Mesenchymal stem cell (in vitro differentiated cells and primary cell): ENCODE measurements around the gene KIF17.

Source experiments
- DNase-seq: peaks from one replicate; pipeline ENCODE4 v3.0.0-alpha.2; 2013
- H2AFZ ChIP-seq: one replicate; pipeline ENCODE4 v1.6.1; 2013; ENCODE audit warnings: low read depth, mild to moderate bottlenecking, control low read depth, inconsistent platforms, low read length, moderate library complexity
- H2AK5ac ChIP-seq: 2 replicates; pipeline ENCODE4 v1.6.1; 2013; ENCODE audit warnings: low read length, moderate library complexity, mild to moderate bottlenecking, inconsistent platforms; ENCODE audit not compliant: severe bottlenecking
- H2BK120ac ChIP-seq: one replicate; pipeline ENCODE4 v1.6.1; 2013; ENCODE audit warnings: low read depth, mild to moderate bottlenecking, inconsistent platforms, low read length, moderate library complexity
- H2BK12ac ChIP-seq, 2 experiments: one replicate each; pipeline ENCODE4 v1.6.1; 2013; ENCODE audit warnings: inconsistent platforms in 2 of 2, low read length in 2 of 2, mild to moderate bottlenecking in 2 of 2, moderate library complexity in 2 of 2, control low read depth in 1 of 2
- H2BK15ac ChIP-seq: one replicate; pipeline ENCODE4 v1.6.1; 2013; ENCODE audit warnings: mild to moderate bottlenecking, low read depth, inconsistent platforms; ENCODE audit not compliant: poor library complexity, severe bottlenecking
- H2BK5ac ChIP-seq: 2 replicates; pipeline ENCODE4 v1.6.1; 2013; ENCODE audit warnings: low read depth, mild to moderate bottlenecking, low read length, control low read depth, inconsistent platforms; ENCODE audit not compliant: poor library complexity, severe bottlenecking
- H3K14ac ChIP-seq, 2 experiments: one replicate each; pipeline ENCODE4 v1.6.1; 2013; ENCODE audit warnings: inconsistent platforms in 2 of 2, low read length in 2 of 2, control low read depth in 1 of 2, mild to moderate bottlenecking in 1 of 2, moderate library complexity in 1 of 2
- H3K18ac ChIP-seq, 2 experiments: one replicate each; pipeline ENCODE4 v1.6.1; 2013; ENCODE audit warnings: inconsistent platforms in 2 of 2, low read length in 2 of 2, control low read depth in 1 of 2, low read depth in 1 of 2, mild to moderate bottlenecking in 1 of 2
- H3K23ac ChIP-seq, 2 experiments: one replicate each; pipeline ENCODE4 v1.6.1; 2013; ENCODE audit warnings: inconsistent platforms in 2 of 2, low read length in 2 of 2, mild to moderate bottlenecking in 2 of 2, moderate library complexity in 2 of 2, control low read depth in 1 of 2
- H3K27ac ChIP-seq: 2 replicates; pipeline ENCODE4 v1.5.1; 2013; ENCODE audit warnings: mild to moderate bottlenecking, moderate library complexity, low read length, control low read depth, inconsistent platforms; ENCODE audit not compliant: poor library complexity, severe bottlenecking
- H3K27me3 ChIP-seq, 2 experiments: 2 replicates each; pipeline versions ENCODE4 v1.6.1 to v1.7.0; 2013; ENCODE audit warnings: low read length in 2 of 2, mild to moderate bottlenecking in 2 of 2, moderate library complexity in 2 of 2, control low read depth in 1 of 2, inconsistent platforms in 1 of 2; ENCODE audit not compliant: control insufficient read depth in 1 of 2, insufficient read depth in 1 of 2
- H3K36me3 ChIP-seq, 2 experiments: 2 replicates each; pipeline versions ENCODE4 v1.6.1 to v1.7.0; 2013; ENCODE audit warnings: low read length in 2 of 2, control low read depth in 1 of 2, inconsistent platforms in 1 of 2, low read depth in 1 of 2, mild to moderate bottlenecking in 1 of 2; ENCODE audit not compliant: insufficient read depth in 2 of 2, control insufficient read depth in 1 of 2
- H3K4ac ChIP-seq, 2 experiments: one replicate each; pipeline ENCODE4 v1.6.1; 2013; ENCODE audit warnings: inconsistent platforms in 2 of 2, low read length in 2 of 2, mild to moderate bottlenecking in 2 of 2, moderate library complexity in 2 of 2, control low read depth in 1 of 2, low read depth in 1 of 2
- H3K4me1 ChIP-seq: 2 replicates; pipeline ENCODE4 v1.6.1; 2013; ENCODE audit warnings: low read depth, low read length, control low read depth; ENCODE audit not compliant: control insufficient read depth, insufficient read depth
- H3K4me2 ChIP-seq: 2 replicates; pipeline ENCODE4 v1.6.1; 2013; ENCODE audit warnings: low read length, mild to moderate bottlenecking, inconsistent platforms; ENCODE audit not compliant: poor library complexity, severe bottlenecking
- H3K4me3 ChIP-seq, 2 experiments: 2 replicates each; pipeline versions ENCODE4 v1.5.1 to v1.7.0; 2013; ENCODE audit warnings: low read length in 2 of 2, mild to moderate bottlenecking in 2 of 2, control low read depth in 1 of 2, low read depth in 1 of 2; ENCODE audit not compliant: insufficient read depth in 1 of 2
- H3K79me1 ChIP-seq: replicated peaks from 2 replicates; pipeline ENCODE4 v1.6.1; 2013; ENCODE audit warnings: mild to moderate bottlenecking, control low read depth, low read length, inconsistent platforms; ENCODE audit not compliant: poor library complexity, severe bottlenecking
- H3K9ac ChIP-seq: 2 replicates; pipeline ENCODE4 v1.7.0; 2013; ENCODE audit warnings: mild to moderate bottlenecking, low read length, moderate library complexity
- H3K9me3 ChIP-seq: 2 replicates; pipeline ENCODE4 v1.7.0; 2013; ENCODE audit warnings: mild to moderate bottlenecking, low read length; ENCODE audit not compliant: control insufficient read depth
- H4K8ac ChIP-seq: one replicate; pipeline ENCODE4 v1.6.1; 2013; ENCODE audit warnings: inconsistent platforms, mild to moderate bottlenecking, low read length, moderate library complexity
- H4K91ac ChIP-seq: one replicate; pipeline ENCODE4 v1.6.1; 2013; ENCODE audit warnings: mild to moderate bottlenecking, low read length, inconsistent platforms
- WGBS: methylation state at CpG from one replicate; pipeline ENCODE4 v1.1.7; 2013; ENCODE audit warnings: mixed read lengths; 5-methylcytosine and 5-hydroxymethylcytosine counted together

Gene KIF17

GRCh38 chr1:20619999-20620398 lies 97.8 kb downstream of the KIF17 start:
- Histone ChIP-seq H3K36me3 (no peaks in the 10 kb centered on the region), H2AK5ac (no peak overlapping the region), H3K4ac (no peak overlapping the region), H3K27me3 (peaks cover 0 to 4% of the 10 kb centered on the region in 2 experiments), H3K79me1 (no peaks in the 10 kb centered on the region), H2BK15ac (no peak overlapping the region), H4K8ac (no peak overlapping the region), H3K9ac (no peak overlapping the region), H3K27ac (no peak overlapping the region), H2BK120ac (no peak overlapping the region), H3K4me2 (no peak overlapping the region), H3K18ac (no peak overlapping the region), H3K4me3 (no peak overlapping the region), H3K4me1 (peaks cover 2% of the 10 kb centered on the region), H3K9me3 (no peaks in the 10 kb centered on the region), H2AFZ (no peak overlapping the region), H3K14ac (no peak overlapping the region), H2BK5ac (no peak overlapping the region), H3K23ac (no peak overlapping the region), H4K91ac (no peak overlapping the region), H2BK12ac (no peak overlapping the region)
- DNase-seq, result no peak
- WGBS, result 89% methylated on average over 1 of the region's 1 CpG

DNA sequence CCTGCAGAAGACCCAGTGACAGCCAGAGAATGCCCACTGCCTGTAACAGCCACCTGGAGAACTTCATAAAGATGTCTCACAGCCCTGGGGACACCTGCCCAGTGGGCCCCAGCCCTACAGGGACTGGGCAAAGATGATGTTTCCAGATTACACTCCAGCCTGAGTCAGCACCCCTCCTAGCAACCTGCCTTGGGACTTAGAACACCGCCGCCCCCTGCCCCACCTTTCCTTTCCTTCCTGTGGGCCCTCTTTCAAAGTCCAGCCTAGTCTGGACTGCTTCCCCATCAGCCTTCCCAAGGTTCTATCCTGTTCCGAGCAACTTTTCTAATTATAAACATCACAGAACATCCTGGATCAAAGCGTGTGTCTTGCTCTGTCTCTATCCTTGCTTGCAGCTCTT lies 99.3 kb downstream of the KIF17 start:
- no peak overlapping the region for H4K91ac ChIP-seq
- H2BK5ac ChIP-seq, result no peak overlapping the region
- no peaks in the 10 kb centered on the region for H3K9me3 ChIP-seq
- no peak overlapping the region for H2BK15ac ChIP-seq
- DNase-seq, result no peak
- H3K36me3 ChIP-seq, result no peaks in the 10 kb centered on the region
- peaks cover 4% of the 10 kb centered on the region for H3K4me1 ChIP-seq
- H2AK5ac ChIP-seq, result no peak overlapping the region
- no peak overlapping the region for H2BK120ac ChIP-seq
- no peak overlapping the region for H4K8ac ChIP-seq
- no peak overlapping the region for H3K4ac ChIP-seq
- no peak overlapping the region for H3K14ac ChIP-seq
- H3K9ac ChIP-seq, result no peak overlapping the region
- no peak overlapping the region for H2AFZ ChIP-seq
- no peak overlapping the region for H2BK12ac ChIP-seq
- no peak overlapping the region for H3K4me3 ChIP-seq
- no peak overlapping the region for H3K4me2 ChIP-seq
- H3K18ac ChIP-seq, result no peak overlapping the region
- H3K27me3 ChIP-seq, result peaks cover 0 to 4% of the 10 kb centered on the region in 2 experiments
- WGBS, result 78% methylated on average over 4 of the region's 4 CpGs
- no peak overlapping the region for H3K27ac ChIP-seq
- H3K23ac ChIP-seq, result no peak overlapping the region
- H3K79me1 ChIP-seq, result no peaks in the 10 kb centered on the region

DNA sequence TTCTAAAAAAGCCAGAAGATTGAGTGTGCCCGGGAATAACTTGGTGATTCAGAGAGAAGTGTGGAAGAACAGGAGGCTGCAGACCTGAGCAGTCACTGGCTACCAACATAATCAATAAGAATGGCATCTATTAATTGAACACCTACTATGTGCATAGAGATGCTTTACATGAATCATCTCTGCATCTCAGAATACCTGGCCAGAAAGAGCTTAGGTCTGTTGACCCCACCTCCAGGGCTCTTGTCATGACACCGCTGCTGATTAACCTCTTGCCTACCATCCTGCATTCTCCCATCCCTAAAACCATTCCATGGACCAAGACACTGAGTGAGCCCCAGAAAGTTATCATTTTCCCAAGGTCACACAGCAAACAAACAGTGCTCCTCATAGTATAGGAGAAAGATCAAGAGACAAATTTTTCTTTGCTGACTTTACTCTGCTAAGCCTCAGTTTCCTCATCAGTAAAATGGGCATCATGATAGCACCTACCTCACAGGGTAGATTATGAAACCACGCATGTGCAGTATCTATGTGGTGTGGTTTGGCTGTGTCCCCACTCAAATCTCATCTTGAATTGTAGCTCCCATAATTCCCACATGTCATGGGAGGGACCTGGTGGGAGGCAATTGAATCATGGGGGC lies 100.8 kb downstream of the KIF17 start:
- H3K27me3 ChIP-seq, result peaks cover 0 to 4% of the 10 kb centered on the region in 2 experiments
- H2AK5ac ChIP-seq, result no peak overlapping the region
- H2BK12ac ChIP-seq, result no peak overlapping the region
- H4K91ac ChIP-seq, result no peak overlapping the region
- no peak overlapping the region for H3K4me2 ChIP-seq
- peaks cover 8% of the 10 kb centered on the region for H3K4me1 ChIP-seq
- H3K4me3 ChIP-seq, result peak overlapping the region in 1 of 2 experiments; percentile 64
- H3K36me3 ChIP-seq, result no peaks in the 10 kb centered on the region
- H3K23ac ChIP-seq, result no peak overlapping the region
- whole genome bisulfite sequencing, result 93% methylated on average over 3 of the region's 3 CpGs
- no peaks in the 10 kb centered on the region for H3K9me3 ChIP-seq
- no peak overlapping the region for H3K14ac ChIP-seq
- no peak overlapping the region for H4K8ac ChIP-seq
- peak overlapping the region; percentile 38 for H3K9ac ChIP-seq
- H3K18ac ChIP-seq, result no peak overlapping the region
- no peak for DNase-seq
- H2BK15ac ChIP-seq, result no peak overlapping the region
- no peak overlapping the region for H3K27ac ChIP-seq
- no peak overlapping the region for H2AFZ ChIP-seq
- no peak overlapping the region for H2BK120ac ChIP-seq
- no peaks in the 10 kb centered on the region for H3K79me1 ChIP-seq
- no peak overlapping the region for H3K4ac ChIP-seq
- no peak overlapping the region for H2BK5ac ChIP-seq

GRCh38 chr1:20615946-20616846 lies 101.6 kb downstream of the KIF17 start:
- Histone ChIP-seq H3K18ac (no peak overlapping the region), H3K4me1 (peaks cover 8% of the 10 kb centered on the region), H3K79me1 (no peaks in the 10 kb centered on the region), H3K4me2 (no peak overlapping the region), H3K4me3 (peak overlapping the region in 1 of 2 experiments; percentile 64), H3K27ac (no peak overlapping the region), H2BK120ac (no peak overlapping the region), H3K23ac (no peak overlapping the region), H2AFZ (peak overlapping the region; percentile 59), H4K91ac (no peak overlapping the region), H3K4ac (no peak overlapping the region), H3K27me3 (peaks cover 0 to 4% of the 10 kb centered on the region in 2 experiments), H3K14ac (no peak overlapping the region), H4K8ac (no peak overlapping the region), H2BK5ac (no peak overlapping the region), H3K9ac (peak overlapping the region; percentile 38), H2BK15ac (no peak overlapping the region), H3K36me3 (no peaks in the 10 kb centered on the region), H3K9me3 (no peaks in the 10 kb centered on the region), H2AK5ac (no peak overlapping the region), H2BK12ac (no peak overlapping the region)
- peak; percentile 18 for DNase-seq
- 77% methylated on average over 19 of the region's 20 CpGs for WGBS
